GM18517 (cell line): ENCODE data around the gene VIM.
"Not testable (repeated sequence)": the region's sequence is repeated elsewhere in the genome, so short reads cannot be mapped to it uniquely, and the experiment has no call there.

Source experiments
- ATAC-seq: cut with Tn5 transposase; IDR thresholded peaks from one replicate; pipeline ENCODE4 v1.9.1; 2021; ENCODE audit warnings: mild to moderate bottlenecking, moderate library complexity; ENCODE audit not compliant: unreplicated experiment

VIM gene

DNA sequence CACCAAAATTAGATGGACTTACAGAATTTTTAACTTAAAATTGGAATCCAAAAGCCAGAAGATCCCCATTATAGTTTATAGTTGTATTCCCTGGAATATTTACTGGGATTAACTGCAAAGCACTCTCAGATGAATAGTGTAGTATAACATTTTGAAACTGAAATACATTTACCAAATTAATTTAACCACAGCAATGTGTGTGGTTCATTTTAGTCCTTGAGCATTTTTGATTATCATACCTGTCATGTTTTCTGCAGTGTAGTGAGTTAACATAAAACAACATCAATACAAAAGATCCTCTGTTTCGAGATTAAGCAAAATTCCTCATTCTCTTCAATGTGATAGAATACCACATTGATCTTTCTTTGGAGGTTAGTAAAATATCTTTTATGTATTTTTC lies 3.7 kb downstream of the VIM start:
- ATAC-seq = no peak

GRCh38 chr10:17232276-17232960 lies 4.4 kb downstream of the VIM start:
- ATAC-seq = no peak

DNA sequence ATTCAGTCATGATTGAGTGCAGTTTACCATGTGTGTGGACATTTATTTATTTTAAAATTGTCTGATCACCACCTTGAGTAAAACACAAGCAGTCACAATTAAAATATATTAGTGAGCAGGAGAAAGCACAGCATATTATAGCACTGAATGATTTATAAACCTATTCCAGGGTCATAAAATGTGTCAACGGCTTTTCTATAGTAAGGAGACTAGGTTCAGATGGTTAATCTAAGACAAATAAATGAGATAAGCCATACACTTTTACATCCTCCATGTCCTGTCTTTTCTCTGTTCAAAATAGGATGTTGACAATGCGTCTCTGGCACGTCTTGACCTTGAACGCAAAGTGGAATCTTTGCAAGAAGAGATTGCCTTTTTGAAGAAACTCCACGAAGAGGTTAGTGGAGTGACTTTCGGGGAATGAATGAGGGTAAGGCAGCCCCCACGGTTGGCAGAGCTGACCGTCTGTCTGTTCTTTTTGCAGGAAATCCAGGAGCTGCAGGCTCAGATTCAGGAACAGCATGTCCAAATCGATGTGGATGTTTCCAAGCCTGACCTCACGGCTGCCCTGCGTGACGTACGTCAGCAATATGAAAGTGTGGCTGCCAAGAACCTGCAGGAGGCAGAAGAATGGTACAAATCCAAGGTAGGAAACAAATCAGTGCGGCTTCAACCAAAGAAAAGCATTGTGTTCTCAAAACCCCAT lies 5.4 kb downstream of the VIM start:
- no peak for ATAC-seq

GRCh38 chr10:17234431-17234945 lies 6.4 kb downstream of the VIM start:
- no peak for ATAC-seq

GRCh38 chr10:17235136-17235535 lies 7.1 kb downstream of the VIM start:
- ATAC-seq = no peak

DNA sequence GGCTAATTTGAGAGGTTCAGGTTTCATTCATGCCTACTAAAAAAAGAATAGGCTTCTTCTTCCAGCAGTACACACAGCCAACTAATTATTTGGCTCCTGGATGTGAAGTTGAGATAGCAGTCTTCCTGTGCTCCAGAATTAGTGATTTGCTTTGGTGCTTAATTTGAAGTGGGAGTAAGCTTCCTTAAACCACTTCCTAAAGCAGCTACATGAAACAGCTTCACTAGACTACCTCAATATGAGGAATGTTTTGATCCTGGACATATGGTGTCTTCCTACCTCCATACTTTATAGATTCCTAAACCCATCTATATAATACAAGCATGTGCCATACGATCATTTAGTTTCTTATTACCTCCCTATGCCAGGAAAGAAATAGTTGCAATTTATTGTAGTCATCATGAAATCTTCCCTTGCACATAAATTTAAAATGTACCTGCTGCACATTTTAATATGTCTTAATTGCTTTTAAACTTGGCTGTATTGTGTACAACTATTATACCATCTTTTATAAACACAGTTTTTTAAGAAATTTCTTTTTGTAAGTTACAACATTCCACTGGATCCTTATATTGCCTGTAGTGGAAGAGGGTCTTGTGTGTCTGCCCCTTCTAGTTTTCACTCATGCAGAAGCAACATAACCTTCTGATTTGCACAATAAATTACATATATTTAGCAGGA lies 8.6 kb downstream of the VIM start:
- ATAC-seq = no peak

- no peak for ATAC-seq
Measured at GRCh38 chr10:17237149-17237527, 9.1 kb downstream of the VIM start.

- ATAC-seq = no peak
Measured at GRCh38 chr10:17237915-17238444, 9.9 kb downstream of the VIM start.

DNA sequence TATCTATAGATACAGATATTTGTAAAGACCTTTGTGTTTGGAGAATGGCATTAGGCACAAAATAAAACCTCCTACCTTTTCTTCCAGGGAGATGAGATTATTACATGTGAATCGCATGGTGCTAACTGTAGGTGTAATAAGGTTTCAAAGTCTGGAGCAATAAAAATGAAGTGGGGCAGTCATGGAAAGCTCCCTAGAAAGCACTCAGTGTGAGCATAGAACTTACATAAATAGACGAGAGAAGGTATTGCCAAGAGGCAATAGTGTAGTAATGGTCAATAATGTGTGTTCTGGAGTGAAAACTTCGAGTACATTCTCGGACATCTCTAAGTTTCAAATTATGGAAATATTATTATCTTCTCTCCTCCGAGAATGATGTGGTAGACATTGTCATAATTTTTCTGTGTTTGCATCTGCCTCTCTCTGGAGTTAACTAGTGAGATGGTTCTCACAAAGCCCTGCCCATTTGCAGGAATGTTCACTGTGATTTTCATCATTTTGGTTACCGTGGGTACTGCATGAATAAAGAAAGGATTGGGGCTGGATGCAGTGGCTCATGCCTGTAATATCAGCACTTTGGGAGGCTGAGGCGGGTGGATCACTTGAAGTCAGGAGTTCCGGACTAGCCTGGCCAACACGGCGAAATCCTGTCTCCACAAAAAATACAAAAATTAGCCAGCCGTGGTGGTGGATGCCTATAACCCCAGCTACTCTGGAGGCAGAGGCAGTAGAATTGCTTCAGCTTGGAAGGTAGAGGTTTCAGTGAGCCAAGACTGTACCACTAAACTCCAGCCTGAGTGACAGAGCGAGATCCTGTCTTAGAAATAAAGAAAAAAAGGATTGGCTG lies 10.6 kb downstream of the VIM start:
- no peak for ATAC-seq

GRCh38 chr10:17239345-17240085 lies 11.5 kb downstream of the VIM start:
- ATAC-seq = no peak

- ATAC-seq = no peak
Measured at GRCh38 chr10:17240096-17240495, 12.1 kb downstream of the VIM start.

DNA sequence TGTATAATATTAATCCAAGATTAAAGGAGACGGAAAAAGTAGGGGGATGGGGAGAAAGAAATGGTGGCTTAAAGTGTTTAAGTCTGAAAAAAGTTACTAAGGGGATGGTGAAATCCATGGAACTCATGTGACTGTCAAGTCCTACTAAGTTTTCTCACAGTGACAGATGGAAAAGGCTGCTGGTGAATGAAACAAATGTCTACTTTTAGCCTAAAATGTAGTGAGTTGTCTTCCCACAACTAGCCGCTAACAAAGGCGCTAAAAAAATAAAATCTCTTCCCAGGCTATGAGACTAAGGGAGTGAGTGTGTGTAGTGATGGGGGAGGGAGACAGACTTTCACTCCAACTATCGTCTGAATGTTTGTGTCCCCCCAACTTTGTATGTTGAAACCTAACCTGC lies 12.6 kb downstream of the VIM start:
- no peak for ATAC-seq

DNA sequence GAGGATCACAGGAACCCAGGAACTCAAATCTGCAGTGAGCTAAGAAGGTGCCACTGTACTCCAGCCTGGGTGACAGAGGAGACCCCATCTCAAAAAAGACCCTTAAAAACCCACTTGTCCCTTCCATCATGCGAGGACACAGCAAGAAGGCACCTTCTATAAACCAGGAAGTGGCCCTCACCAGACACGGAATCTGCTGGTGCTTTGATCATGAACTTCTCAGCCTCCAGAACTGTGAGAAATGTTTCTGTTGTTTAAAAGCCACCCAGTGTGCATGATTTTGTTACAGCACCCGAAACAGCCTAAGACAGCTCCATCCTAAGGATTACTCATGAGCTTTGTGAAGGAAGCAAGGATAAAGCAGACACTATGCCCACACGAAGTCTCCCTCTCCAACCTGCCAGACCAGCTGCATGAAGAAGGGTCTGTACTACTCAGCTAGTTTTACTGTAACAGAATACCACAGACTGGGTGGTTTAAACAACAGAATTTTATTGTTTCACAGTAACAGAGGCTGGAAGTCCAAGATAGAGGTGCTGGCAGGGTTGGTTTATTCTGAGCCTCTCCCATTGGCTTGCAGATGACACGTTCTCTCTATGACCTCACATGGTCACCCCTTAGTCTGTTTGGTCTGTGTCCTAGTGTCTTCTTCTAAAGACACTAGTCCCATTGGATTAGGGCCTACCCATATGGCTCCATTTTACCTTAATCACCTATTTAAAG lies 13.7 kb downstream of the VIM start:
- ATAC-seq = no peak

DNA sequence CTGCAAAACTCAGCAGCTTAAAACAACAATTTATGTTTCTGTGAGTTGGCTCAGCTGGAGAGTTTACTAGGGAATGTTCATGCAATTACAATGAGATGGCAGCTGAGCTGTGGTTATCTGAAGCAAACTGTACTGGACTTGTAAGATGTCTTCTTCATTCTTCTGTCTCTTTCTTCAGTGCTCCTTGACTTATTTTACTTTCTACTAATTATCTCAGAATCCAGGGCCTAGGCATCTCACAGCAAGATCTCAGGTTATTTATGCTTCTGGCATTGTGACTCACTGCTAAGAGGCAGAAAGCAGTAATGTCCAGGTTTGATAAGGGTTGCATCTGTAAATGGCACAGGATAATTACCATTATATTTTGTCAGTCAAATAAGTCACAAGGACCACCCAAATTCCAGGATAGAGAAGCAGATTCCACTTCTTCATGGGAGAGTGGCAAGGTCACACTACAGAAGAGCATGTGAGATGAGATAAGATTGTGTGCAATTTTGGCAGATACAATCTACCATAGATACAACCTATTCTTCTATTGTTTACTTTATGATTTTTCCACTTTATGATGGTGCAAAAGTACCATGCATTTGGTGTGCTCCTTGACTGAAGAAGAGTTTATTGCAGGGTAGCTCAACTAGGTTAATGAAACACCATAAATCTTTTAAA lies 16.8 kb downstream of the VIM start:
- ATAC-seq = no peak

- ATAC-seq = no peak
Measured at GRCh38 chr10:17247210-17247609, 19.2 kb downstream of the VIM start.

DNA sequence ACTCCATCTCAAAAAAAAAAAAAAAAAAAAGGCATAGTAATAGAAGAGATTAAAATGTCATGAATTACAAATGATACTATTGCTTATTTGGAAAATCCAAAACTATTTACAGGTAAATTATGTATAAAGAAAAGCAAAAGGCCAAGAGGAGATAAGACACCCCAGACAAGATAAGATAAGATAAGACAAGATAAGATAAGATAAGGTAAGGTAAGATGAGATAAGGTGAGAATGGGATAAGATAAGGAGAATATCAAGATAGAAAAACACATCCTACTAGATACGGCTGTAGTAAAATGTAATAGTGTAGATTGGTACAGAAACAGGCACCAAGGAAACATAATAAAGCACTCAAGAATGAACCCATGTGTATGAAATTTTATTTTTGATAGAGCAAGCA lies 20.9 kb downstream of the VIM start:
- ATAC-seq = no peak

- no peak for ATAC-seq
Measured at GRCh38 chr10:17249820-17250219, 21.8 kb downstream of the VIM start.

DNA sequence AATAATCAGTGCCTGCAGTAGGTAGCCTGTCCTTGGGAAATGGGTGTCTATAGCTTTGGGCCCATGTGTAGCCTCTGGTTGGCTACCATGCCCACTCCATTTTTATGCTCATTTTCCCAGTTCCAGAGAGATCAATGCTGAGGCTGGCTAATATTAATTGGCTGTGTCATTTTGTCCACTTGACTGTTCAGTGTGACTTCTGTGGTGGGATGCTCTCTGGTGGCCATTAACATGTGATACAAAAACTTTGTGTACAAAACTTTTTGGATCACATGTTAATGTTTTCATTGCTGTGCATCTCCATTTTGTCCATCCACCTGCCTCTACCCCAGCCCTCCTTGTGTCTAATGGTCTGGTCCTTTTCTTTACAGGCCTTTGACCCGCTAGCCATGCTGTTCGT lies 22.7 kb downstream of the VIM start:
- ATAC-seq = no peak

GRCh38 chr10:17254543-17255050 lies 26.6 kb downstream of the VIM start:
- ATAC-seq = not testable (repeated sequence)
